RWPE1 (cell line): ENCODE data around the gene ARAP1.

Experiments
- CTCF ChIA-PET: fragments of 350-600 bp; sonication (Branson Sonifier 250); formaldehyde crosslinking; extraction: SDS; loops from one replicate; lab custom pipeline; 2021; lab: Yijun Ruan, JAX
- POLR2A ChIA-PET: fragments of 400-600 bp; formaldehyde crosslinking; extraction: SDS; loops from one replicate; lab custom pipeline; 2020; ENCODE audit warnings: antibody characterized with exemption; ENCODE audit not compliant: low non-redundant PET; lab: Yijun Ruan, JAX
- DNase-seq: peaks from one replicate; pipeline ENCODE4 v3.0.0; 2012; ENCODE audit warnings: low spot score
- H3K27ac ChIP-seq: fragments of 450-650 bp; 2 replicates; pipeline ENCODE4 v1.5.1; 2017
- TF ChIP-seq, protein P1 (sequence below): fragments of 450-650 bp; conservative IDR thresholded peaks from 2 replicates; pipeline ENCODE4 v1.5.1; 2017; ENCODE audit warnings: low read depth, mild to moderate bottlenecking

ARAP1 gene

DNA sequence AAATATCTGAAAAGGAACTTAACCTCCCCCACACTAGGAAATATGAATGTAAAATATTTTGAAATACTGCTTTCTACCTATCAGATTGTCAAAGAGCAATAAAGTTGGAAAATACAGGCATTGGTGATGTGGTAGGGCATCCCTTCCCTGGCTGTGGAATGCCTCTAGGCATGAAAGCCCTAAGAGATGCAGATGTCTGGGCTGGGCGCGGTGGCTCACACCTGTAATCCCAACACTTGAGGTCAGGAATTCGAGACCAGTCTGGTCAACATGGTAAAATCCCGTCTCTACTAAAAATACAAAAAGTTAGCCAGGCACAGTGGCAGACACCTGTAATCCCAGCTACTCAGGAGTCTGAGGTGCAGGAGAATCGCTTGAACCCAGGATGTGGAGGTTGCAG lies 22.0 kb downstream of the ARAP1 start:
- no peak for DNase-seq
- TF ChIP-seq, protein P1, sequence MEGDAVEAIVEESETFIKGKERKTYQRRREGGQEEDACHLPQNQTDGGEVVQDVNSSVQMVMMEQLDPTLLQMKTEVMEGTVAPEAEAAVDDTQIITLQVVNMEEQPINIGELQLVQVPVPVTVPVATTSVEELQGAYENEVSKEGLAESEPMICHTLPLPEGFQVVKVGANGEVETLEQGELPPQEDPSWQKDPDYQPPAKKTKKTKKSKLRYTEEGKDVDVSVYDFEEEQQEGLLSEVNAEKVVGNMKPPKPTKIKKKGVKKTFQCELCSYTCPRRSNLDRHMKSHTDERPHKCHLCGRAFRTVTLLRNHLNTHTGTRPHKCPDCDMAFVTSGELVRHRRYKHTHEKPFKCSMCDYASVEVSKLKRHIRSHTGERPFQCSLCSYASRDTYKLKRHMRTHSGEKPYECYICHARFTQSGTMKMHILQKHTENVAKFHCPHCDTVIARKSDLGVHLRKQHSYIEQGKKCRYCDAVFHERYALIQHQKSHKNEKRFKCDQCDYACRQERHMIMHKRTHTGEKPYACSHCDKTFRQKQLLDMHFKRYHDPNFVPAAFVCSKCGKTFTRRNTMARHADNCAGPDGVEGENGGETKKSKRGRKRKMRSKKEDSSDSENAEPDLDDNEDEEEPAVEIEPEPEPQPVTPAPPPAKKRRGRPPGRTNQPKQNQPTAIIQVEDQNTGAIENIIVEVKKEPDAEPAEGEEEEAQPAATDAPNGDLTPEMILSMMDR = no peak
- POLR2A ChIA-PET = no interaction called here
- no peak overlapping the region for H3K27ac ChIP-seq
- CTCF ChIA-PET = interaction anchor here (0.6 kb wide), 1 partner anchor 161 kb away, joined by 3 read pairs; no protein-coding TSS in a partner anchor

DNA sequence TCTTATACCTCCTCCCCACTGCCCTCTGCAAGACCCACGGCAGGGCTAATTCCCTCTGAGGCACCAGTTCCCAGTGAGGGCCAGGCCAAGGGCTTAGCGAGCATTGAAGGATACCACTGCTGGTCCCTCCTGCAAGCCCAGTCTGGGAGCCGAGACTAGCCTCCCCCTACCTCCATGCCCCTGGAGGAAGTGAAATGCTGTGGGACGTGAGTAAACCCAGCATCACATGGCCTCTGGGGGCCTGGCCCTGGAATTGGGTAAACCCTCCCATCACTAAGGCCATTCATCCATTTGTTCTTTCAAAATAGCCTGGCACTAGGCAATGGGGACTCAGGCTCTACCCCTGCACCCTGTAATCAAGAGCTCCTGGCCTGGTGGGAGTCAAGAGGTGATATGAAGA lies 24.7 kb downstream of the ARAP1 start:
- TF ChIP-seq, protein P1 = no peak
- peak overlapping the region; percentile 6; the same call in 1 of the 2 replicates for H3K27ac ChIP-seq
- ChIA-PET CTCF (interaction anchor here (1.5 kb wide), 1 partner anchor 451 kb away, joined by 3 read pairs; no protein-coding TSS in a partner anchor), POLR2A (no interaction called here)
- DNase-seq = no peak

DNA sequence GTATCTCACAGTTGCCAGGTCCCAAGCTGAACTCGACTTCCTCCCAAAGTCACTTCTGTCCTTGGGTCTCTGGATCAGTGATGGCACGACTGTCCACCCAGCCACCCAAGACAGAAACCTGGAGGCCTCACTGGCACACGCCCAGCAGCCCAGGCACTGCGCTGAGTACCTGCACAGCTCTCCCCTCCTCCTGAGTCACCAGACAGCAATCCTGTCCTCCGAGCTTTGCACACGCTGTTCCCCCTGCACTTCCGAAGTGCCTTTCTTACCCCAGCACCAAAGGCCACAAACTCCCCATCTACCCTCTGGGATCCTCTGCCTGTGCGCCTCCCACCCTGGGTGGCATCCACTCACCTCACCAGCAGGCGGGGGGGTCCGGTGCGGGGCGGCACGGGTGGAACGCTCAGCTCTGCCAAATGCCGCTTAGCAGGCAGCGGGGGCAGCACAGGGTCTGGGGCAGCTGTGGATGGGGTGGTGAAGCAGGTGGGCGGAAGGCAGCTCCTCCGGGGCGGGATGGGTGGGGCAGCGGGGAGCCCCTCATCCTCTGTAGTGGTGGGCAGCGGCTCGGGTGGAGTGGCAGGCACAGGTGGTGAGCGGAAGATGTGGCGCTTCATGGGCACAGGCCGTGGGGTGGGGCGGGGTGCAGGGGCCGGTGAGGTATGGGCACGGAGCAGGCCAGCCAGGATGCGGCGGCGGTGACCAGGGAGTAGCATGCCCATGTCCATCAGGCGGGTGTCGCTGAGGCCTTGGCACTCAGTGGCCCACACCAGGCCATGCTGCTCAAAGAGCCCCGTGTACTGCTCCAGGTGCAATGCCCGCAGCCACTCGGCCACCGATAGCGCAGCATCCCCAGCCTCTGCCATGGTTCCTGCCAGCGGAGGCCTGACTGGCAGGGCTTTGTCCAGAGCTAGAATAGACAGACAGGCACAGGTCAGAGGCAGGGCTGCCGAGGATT lies 25.7 kb downstream of the ARAP1 start:
- no peak for DNase-seq
- H3K27ac ChIP-seq = peak overlapping the region; percentile 97
- TF ChIP-seq, protein P1 = no peak
- POLR2A ChIA-PET = interaction anchor here (0.6 kb wide), 1 partner anchor 970 kb away, joined by 5 read pairs; no protein-coding TSS in a partner anchor
- CTCF ChIA-PET = interaction anchor here (1.5 to 1.9 kb wide), 3 partner anchors 12 to 452 kb away, joined by 3 to 9 read pairs (median 6); no protein-coding TSS in a partner anchor

DNA sequence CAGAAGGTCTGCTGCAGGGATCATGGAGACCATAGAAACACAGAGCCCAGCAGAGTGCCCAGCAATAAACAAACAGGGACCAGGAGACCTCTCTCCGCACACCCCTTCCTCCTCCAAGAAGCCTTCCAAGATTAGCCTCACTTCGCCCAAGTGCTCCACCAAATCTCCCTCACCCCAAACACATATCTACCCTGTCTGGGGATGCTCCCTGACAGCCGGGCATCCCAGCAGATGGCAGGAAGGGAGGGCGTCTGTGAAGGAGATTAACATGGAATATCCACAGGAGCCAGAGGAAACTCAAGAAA lies 26.5 kb downstream of the ARAP1 start:
- CTCF ChIA-PET = interaction anchor here (0.5 to 1.9 kb wide), 27 partner anchors 8 to 582 kb away, joined by 3 to 26 read pairs (median 4); partner anchors contain the start of genes ATG16L2 and STARD10
- DNase-seq = no peak

DNA sequence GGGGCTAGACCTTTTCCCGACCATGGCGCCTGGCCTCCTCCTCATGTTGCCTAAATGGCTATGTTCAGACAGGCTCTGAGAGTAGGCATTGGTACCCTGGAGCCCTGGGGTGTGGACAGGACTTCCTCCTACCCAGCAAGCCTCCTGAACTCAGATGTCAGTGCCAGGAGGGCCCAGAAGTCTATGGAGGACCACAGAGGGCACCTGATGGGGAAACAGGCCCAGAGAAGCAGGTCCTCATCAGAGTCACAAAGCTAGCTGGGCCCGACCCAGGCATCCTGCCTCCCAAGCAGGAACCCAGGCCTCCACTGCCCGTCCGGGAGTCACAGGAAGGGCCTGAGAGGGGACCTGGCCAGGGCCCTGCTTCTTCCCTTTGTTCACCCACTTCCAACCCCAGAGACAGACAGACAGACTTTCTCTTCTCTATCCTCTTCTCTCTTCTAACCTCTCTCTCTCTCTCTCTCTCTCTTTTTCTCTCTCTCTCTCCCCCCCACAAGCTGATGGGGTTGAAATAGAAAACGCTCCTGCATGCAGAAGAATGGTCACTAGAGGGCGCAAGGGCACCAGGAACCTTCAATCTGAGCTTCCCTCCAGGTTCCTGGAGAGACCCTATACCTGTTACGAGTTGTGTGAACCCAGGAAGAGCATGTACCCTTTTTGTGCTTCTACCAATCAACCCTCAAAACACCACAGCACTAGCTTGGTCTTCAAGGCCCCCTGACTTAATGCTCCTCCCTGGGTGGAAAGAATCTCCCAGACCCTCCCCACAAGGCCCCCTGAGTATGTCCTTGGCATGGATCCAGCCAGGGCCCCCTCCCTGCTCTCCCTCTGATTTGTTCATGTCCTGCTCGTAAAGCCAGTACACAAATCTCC lies 27.1 kb downstream of the ARAP1 start:
- TF ChIP-seq, protein P1 = peak; percentile 90
- H3K27ac ChIP-seq = peak overlapping the region; percentile 97
- DNase-seq = peak; percentile 78
- ChIA-PET CTCF (interaction anchor here (0.5 to 1.9 kb wide), 32 partner anchors 9 to 582 kb away, joined by 3 to 26 read pairs (median 4); partner anchors contain the start of genes ATG16L2 and STARD10), POLR2A (interaction anchor here (0.9 kb wide), 1 partner anchor 56 kb away, joined by 3 read pairs; no protein-coding TSS in a partner anchor)

More for the DNA sequence above, 26.5 kb downstream of the ARAP1 start:
- peak overlapping the region; percentile 97; the same call in 1 of the 2 replicates for H3K27ac ChIP-seq
- TF ChIP-seq, protein P1 = no peak
- POLR2A ChIA-PET = interaction anchor here (0.9 kb wide), 1 partner anchor 56 kb away, joined by 3 read pairs; no protein-coding TSS in a partner anchor
